Breast epithelium (tissue), 3 donors: ENCODE data around the gene DCDC2C.

Experiments used
- POLR2A ChIP-seq: fragments of 450-650 bp; IDR thresholded peaks from one replicate; pipeline ENCODE4 v1.6.1; 2016; ENCODE audit warnings: antibody characterized with exemption, mild to moderate bottlenecking, moderate library complexity
- TF ChIP-seq, protein P1 (sequence below), 3 donors: fragments of 450-650 bp; IDR thresholded peaks; one replicate each; pipeline ENCODE4 v1.5.1; 2016 to 2017; ENCODE audit warnings: antibody characterized with exemption in 3 of 3, mild to moderate bottlenecking in 3 of 3, moderate library complexity in 3 of 3

- TF ChIP-seq, protein P1, sequence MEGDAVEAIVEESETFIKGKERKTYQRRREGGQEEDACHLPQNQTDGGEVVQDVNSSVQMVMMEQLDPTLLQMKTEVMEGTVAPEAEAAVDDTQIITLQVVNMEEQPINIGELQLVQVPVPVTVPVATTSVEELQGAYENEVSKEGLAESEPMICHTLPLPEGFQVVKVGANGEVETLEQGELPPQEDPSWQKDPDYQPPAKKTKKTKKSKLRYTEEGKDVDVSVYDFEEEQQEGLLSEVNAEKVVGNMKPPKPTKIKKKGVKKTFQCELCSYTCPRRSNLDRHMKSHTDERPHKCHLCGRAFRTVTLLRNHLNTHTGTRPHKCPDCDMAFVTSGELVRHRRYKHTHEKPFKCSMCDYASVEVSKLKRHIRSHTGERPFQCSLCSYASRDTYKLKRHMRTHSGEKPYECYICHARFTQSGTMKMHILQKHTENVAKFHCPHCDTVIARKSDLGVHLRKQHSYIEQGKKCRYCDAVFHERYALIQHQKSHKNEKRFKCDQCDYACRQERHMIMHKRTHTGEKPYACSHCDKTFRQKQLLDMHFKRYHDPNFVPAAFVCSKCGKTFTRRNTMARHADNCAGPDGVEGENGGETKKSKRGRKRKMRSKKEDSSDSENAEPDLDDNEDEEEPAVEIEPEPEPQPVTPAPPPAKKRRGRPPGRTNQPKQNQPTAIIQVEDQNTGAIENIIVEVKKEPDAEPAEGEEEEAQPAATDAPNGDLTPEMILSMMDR (IDR thresholded peaks at IDR 0.05), result no peak
- no peak for TF ChIP-seq POLR2A
These were observed 172.8 kb downstream of the DCDC2C start for GRCh38 chr2:3876221-3876620.
